HG03442 (cell line): ENCODE measurements around the gene KIF11.
"Not testable (repeated sequence)": the region's sequence is repeated elsewhere in the genome, so short reads cannot be mapped to it uniquely, and the experiment has no call there.

ENCODE experiments used
- ATAC-seq: cut with Tn5 transposase; IDR thresholded peaks from one replicate; pipeline ENCODE4 v1.9.1; 2021; ENCODE audit warnings: mild to moderate bottlenecking, moderate library complexity; ENCODE audit not compliant: unreplicated experiment

The KIF11 gene

GRCh38 chr10:92592761-92593618 is at the start of gene KIF11:
Gene KIF11, plus strand, starts transcription at chr10:92593130. Its CDS starts 246 bp downstream, at chr10:92593376.
- ATAC-seq = peak; percentile 74

GRCh38 chr10:92544296-92544695 is 48.6 kb upstream of the KIF11 start:
- no peak for ATAC-seq

GRCh38 chr10:92545556-92545955 is 47.4 kb upstream of the KIF11 start:
- ATAC-seq = no peak

- no peak for ATAC-seq
These were observed 45.3 kb upstream of the KIF11 start for GRCh38 chr10:92547676-92548075.

- no peak for ATAC-seq
These were observed 42.0 kb upstream of the KIF11 start for GRCh38 chr10:92550924-92551323.

- ATAC-seq = no peak
These were observed 40.6 kb upstream of the KIF11 start for GRCh38 chr10:92552310-92552709.

- no peak for ATAC-seq
These were observed 39.0 kb upstream of the KIF11 start for GRCh38 chr10:92553959-92554358.

GRCh38 chr10:92559046-92559445 is 33.9 kb upstream of the KIF11 start:
- no peak for ATAC-seq

GRCh38 chr10:92562424-92562823 is 30.5 kb upstream of the KIF11 start:
- no peak for ATAC-seq

GRCh38 chr10:92567952-92568600 is 24.9 kb upstream of the KIF11 start:
- peak; percentile 72 for ATAC-seq

GRCh38 chr10:92569071-92569470 is 23.9 kb upstream of the KIF11 start:
- ATAC-seq = no peak

GRCh38 chr10:92569663-92570062 is 23.3 kb upstream of the KIF11 start:
- ATAC-seq = not testable (repeated sequence)

GRCh38 chr10:92571649-92572048 is 21.3 kb upstream of the KIF11 start:
- no peak for ATAC-seq

- ATAC-seq = no peak
These were observed 20.4 kb upstream of the KIF11 start for GRCh38 chr10:92572362-92573090.

GRCh38 chr10:92573091-92573797 is 19.7 kb upstream of the KIF11 start:
- ATAC-seq = peak; percentile 32

GRCh38 chr10:92573798-92574547 is 19.0 kb upstream of the KIF11 start, which contains the start of gene IDE:
Gene IDE, minus strand, starts transcription at chr10:92574093. Its CDS starts 74 bp downstream, at chr10:92574019.
- ATAC-seq = peak; percentile 63

- ATAC-seq = peak; percentile 9
These were observed 18.2 kb upstream of the KIF11 start for GRCh38 chr10:92574548-92575261.

- ATAC-seq = no peak
These were observed 17.0 kb upstream of the KIF11 start for GRCh38 chr10:92575961-92576360.

- ATAC-seq = not testable (repeated sequence)
These were observed 10.6 kb upstream of the KIF11 start for GRCh38 chr10:92582347-92582746.
